SK-N-SH (cell line): Measurements from ENCODE around the gene PGAP2.

ENCODE experiments used
- EZH2phosphoT487 ChIP-seq: fragments of 200-600 bp; sonication (generic); IDR thresholded peaks from 2 replicates; pipeline ENCODE4 v1.6.1; 2017; ENCODE audit warnings: low read depth, mixed run types, mild to moderate bottlenecking, antibody characterized with exemption, moderate library complexity, borderline replicate concordance
- POLR2AphosphoS5 ChIP-seq: IDR thresholded peaks from 2 replicates; pipeline ENCODE4 v1.6.1; 2012; ENCODE audit warnings: low read depth, low read length
- SMC3 ChIP-seq: IDR thresholded peaks from 2 replicates; pipeline ENCODE4 v1.6.1; 2012; ENCODE audit warnings: low read depth, low read length, improper control_type of control experiment
- TF ChIP-seq, protein P1 (sequence below): IDR thresholded peaks from 2 replicates; pipeline ENCODE4 v1.6.1; 2012; ENCODE audit warnings: mild to moderate bottlenecking, low read depth, low read length, moderate library complexity
- TF ChIP-seq, protein P2 (sequence below): fragments of 200-600 bp; sonication (generic); IDR thresholded peaks from 2 replicates; pipeline ENCODE4 v1.6.1; 2017; ENCODE audit warnings: antibody characterized with exemption, mild to moderate bottlenecking, moderate library complexity
- TF ChIP-seq, protein P3 (sequence below): fragments of 150-350 bp; IDR thresholded peaks from 2 replicates; pipeline ENCODE4 v1.6.1; 2017; ENCODE audit warnings: antibody characterized with exemption, low read length, low read depth, borderline replicate concordance

DNA sequence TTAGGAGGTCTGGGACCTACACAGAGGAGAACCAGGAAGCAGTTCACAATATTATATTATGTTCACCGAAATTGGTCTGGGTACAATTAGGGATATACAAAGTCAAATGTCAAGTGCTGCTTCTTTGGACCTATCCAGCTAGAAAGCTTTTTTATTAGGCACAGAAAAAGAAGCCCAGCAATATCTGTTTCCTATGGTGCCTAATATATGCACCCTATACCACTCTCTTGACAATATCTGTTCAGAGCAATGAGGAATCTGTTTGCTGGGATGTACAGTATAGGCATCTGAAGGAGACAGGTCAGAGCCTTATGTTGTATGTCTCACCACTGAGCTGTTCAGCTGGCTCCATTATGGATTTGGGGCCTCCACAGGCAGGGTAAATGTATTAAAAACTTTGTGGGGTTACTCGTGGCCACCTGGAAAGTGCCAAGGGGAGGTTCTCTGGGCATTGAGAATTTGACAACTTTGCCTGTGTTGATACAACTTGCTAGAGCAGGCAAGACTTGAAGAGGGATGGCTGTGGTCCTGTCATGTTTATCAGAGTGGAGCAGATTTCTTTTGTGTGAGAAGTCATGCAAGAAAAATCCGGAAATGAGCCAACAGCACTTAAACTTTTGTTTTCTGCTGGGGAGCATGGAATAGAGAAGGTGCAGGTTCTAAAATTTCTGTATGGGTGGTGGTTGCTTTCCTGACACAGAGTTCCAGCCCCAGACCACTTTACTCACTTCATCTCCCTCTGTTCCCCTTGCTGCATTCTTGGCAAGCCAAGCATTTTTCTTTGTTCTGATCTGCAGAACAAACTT lies 57.2 kb downstream of the PGAP2 start:
- TF ChIP-seq EZH2phosphoT487: no peak
- TF ChIP-seq POLR2AphosphoS5: no peak
- TF ChIP-seq, protein P1, sequence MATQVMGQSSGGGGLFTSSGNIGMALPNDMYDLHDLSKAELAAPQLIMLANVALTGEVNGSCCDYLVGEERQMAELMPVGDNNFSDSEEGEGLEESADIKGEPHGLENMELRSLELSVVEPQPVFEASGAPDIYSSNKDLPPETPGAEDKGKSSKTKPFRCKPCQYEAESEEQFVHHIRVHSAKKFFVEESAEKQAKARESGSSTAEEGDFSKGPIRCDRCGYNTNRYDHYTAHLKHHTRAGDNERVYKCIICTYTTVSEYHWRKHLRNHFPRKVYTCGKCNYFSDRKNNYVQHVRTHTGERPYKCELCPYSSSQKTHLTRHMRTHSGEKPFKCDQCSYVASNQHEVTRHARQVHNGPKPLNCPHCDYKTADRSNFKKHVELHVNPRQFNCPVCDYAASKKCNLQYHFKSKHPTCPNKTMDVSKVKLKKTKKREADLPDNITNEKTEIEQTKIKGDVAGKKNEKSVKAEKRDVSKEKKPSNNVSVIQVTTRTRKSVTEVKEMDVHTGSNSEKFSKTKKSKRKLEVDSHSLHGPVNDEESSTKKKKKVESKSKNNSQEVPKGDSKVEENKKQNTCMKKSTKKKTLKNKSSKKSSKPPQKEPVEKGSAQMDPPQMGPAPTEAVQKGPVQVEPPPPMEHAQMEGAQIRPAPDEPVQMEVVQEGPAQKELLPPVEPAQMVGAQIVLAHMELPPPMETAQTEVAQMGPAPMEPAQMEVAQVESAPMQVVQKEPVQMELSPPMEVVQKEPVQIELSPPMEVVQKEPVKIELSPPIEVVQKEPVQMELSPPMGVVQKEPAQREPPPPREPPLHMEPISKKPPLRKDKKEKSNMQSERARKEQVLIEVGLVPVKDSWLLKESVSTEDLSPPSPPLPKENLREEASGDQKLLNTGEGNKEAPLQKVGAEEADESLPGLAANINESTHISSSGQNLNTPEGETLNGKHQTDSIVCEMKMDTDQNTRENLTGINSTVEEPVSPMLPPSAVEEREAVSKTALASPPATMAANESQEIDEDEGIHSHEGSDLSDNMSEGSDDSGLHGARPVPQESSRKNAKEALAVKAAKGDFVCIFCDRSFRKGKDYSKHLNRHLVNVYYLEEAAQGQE: no peak
- TF ChIP-seq, protein P2, sequence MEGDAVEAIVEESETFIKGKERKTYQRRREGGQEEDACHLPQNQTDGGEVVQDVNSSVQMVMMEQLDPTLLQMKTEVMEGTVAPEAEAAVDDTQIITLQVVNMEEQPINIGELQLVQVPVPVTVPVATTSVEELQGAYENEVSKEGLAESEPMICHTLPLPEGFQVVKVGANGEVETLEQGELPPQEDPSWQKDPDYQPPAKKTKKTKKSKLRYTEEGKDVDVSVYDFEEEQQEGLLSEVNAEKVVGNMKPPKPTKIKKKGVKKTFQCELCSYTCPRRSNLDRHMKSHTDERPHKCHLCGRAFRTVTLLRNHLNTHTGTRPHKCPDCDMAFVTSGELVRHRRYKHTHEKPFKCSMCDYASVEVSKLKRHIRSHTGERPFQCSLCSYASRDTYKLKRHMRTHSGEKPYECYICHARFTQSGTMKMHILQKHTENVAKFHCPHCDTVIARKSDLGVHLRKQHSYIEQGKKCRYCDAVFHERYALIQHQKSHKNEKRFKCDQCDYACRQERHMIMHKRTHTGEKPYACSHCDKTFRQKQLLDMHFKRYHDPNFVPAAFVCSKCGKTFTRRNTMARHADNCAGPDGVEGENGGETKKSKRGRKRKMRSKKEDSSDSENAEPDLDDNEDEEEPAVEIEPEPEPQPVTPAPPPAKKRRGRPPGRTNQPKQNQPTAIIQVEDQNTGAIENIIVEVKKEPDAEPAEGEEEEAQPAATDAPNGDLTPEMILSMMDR: no peak
- TF ChIP-seq, protein P3, sequence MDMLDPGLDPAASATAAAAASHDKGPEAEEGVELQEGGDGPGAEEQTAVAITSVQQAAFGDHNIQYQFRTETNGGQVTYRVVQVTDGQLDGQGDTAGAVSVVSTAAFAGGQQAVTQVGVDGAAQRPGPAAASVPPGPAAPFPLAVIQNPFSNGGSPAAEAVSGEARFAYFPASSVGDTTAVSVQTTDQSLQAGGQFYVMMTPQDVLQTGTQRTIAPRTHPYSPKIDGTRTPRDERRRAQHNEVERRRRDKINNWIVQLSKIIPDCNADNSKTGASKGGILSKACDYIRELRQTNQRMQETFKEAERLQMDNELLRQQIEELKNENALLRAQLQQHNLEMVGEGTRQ: no peak
- no peak for TF ChIP-seq SMC3
